Measurements from ENCODE around the gene TOGARAM2. TPM values are rescaled to one million over a fixed set of nuclear protein-coding genes. Genes with fewer than 3 reads are reported as not detected.

TOGARAM2 gene
- total and polyA plus RNA-seq, 10 of the 15 experiments (the other 5 are each of a cell fraction or from before 2014, with no cell fraction given), result 0.01 to 0.06 (median 0.03) TPM; not detected in 7

DNA sequence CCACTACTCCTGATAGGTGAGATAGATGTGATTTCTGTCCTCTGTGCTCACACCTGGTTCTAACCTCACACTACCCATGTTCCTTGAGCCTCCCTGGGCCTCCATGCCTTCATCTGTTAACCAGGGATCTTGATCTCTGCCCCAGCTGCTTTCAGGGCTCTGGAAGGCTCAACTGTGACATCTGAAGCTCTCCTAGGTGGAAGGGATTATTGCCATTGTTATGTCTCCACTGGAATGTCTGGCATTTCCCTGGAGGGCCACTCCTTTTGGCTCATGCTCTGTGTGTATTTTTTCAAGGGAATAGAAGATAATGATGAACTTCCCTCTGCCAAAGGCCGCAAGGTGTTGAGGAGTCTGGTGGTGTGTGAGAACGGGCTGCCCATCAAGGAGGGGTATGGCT lies 52.1 kb downstream of the TOGARAM2 start (continued):
- no peak for TF ChIP-seq YBX1 (IDR thresholded peaks at IDR 0.05)
- TF ChIP-seq, protein P1, sequence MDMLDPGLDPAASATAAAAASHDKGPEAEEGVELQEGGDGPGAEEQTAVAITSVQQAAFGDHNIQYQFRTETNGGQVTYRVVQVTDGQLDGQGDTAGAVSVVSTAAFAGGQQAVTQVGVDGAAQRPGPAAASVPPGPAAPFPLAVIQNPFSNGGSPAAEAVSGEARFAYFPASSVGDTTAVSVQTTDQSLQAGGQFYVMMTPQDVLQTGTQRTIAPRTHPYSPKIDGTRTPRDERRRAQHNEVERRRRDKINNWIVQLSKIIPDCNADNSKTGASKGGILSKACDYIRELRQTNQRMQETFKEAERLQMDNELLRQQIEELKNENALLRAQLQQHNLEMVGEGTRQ (IDR thresholded peaks at IDR 0.05; ENCODE audit: borderline replicate concordance, low read depth, low read length), result no peak
- TF ChIP-seq TCF7 (IDR thresholded peaks at IDR 0.05; ENCODE audit: borderline replicate concordance), result no peak

DNA sequence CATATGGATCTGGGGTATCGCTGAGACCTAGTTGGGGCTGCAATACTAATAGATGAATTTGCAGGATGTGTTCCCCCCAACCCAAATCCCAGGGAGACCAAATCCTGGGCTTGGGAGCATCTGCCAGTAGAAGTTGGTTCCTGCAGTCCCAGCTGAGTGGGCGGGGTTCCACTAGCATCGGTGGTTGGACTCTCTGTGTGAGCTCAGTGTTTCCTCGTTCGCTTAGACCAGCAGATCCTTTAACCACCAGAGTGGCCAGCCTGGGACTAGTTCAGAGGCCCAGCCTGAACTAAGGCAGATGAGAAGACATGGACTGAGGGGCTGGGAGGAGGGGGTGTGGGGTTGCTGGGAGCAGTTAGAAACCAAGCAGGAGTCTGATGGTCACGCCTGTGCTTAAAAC lies 52.6 kb downstream of the TOGARAM2 start:
- SMC1A ChIA-PET (ENCODE audit: uncharacterized antibody, unreplicated experiment), result no interaction called here
- Histone ChIP-seq H4K20me1 (ENCODE audit: control insufficient read depth, insufficient read depth) (no peaks in the 10 kb centered on the region), H3K36me3 (ENCODE audit: control insufficient read depth in 2 of 2, insufficient read depth in 2 of 2, low read length in 1 of 2) (no peaks in the 10 kb centered on the region), H3K9ac (ENCODE audit: control insufficient read depth, insufficient read depth, low read length) (no peak overlapping the region), H3K4me2 (ENCODE audit: control insufficient read depth, insufficient read depth) (no peak overlapping the region), H3K79me2 (ENCODE audit: control insufficient read depth, insufficient read depth, low read length) (no peaks in the 10 kb centered on the region), H3K4me3 (no peak overlapping the region), H3K4me1 (ENCODE audit: control insufficient read depth, insufficient read depth, low read length) (no peaks in the 10 kb centered on the region), H3K9me3 (replicated peaks; ENCODE audit: control insufficient read depth, insufficient read depth, low read length) (no peaks in the 10 kb centered on the region), H3K27ac (ENCODE audit: control insufficient read depth, insufficient read depth) (no peak overlapping the region), H2AFZ (ENCODE audit: control insufficient read depth, low read depth, low read length) (no peak overlapping the region), H3K27me3 (replicated peaks in 1 of 2; ENCODE audit: control insufficient read depth in 2 of 2, insufficient read depth in 2 of 2, low read length in 1 of 2) (no peaks in the 10 kb centered on the region)
- no TSS peak for BruUV-seq (replicated peaks)
- CTCF ChIA-PET, result no interaction called here
- DNase-seq (ENCODE audit: low read depth, low spot score) (no peak), ATAC-seq (no peak), FAIRE-seq (no peak)
- in situ Hi-C loops (cut with MboI) (no loop called here), intact Hi-C loops (cut with micrococcal nuclease; ENCODE audit: unreplicated experiment) (no loop called here)
- TF ChIP-seq EP300 (IDR thresholded peaks at IDR 0.05; ENCODE audit: borderline replicate concordance in 1 of 2, control insufficient read depth in 1 of 2, low read depth in 2 of 2, low read length in 2 of 2) (no peak), RFX5 (IDR thresholded peaks at IDR 0.05; ENCODE audit: low read depth, low read length) (no peak), ZNF217 (IDR thresholded peaks at IDR 0.05) (no peak)
- POLR2A ChIA-PET, result no interaction called here
- WGBS (ENCODE audit: insufficient coverage, insufficient replicate concordance, low lambda C conversion rate, missing lambda C conversion rate), result 78% methylated on average over 6 of the region's 6 CpGs
- RAD21 ChIA-PET (ENCODE audit: unreplicated experiment), result interaction anchor here (0.5 kb wide), 1 partner anchor 25 kb away, joined by 3 read pairs; no protein-coding TSS in a partner anchor
